ENCODE data around the gene GAST. TPM values are rescaled to one million over a fixed set of nuclear protein-coding genes. Genes with fewer than 3 reads are reported as not detected.
A peak's percentile ranks its signal among the peaks of the same experiment; 100 is the strongest.

Gene GAST
- total and polyA plus RNA-seq, 3 experiments from 2014 or later, result not detected

DNA sequence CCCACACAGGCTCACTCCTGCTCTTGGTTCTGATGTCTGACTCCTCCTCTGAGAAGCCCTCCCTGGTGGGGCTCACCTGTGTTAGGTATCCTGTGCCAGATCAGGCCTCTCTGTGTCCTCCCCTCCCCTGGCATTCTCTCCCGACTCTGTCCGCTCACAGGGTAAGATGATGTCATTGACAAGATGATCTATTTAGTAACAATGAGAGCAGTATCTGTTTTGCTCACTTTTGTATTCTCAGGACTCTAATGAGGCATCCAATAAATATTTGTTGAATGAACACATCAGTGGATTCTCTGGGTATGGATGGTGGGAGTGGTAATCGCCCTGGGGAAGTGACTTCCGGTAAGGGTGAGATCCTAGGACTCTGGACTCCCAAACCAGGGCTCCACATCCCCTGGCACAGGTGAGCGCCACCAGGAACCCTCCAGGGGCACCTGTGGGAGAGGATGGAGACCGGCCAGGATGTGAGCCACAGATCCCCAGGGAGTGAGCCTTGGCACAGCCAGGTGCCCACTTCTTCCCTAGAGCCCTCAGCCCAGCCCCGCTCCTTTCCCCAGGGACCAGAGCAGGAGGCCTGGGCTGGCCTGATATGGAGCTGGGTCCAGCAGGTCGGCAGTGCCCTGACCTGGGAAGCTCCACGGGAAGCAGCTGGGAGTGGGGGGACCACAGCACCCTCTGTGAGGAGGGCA, 27.7 kb downstream of the GAST start:
- H3K4me3 ChIP-seq (ENCODE audit: low read length), result no peak overlapping the region
- Mint-ChIP-seq H3K9me3 (no peaks in the 10 kb centered on the region), H3K4me3 (no peak overlapping the region), H3K4me1 (peaks cover 0 to 9% (median 0%) of the 10 kb centered on the region in 3 donors), H3K27ac (peak overlapping the region in 1 of 8 donors; percentile 72), H3K27me3 (peaks cover 22 to 28% of the 10 kb centered on the region in 2 donors), H3K36me3 (no peaks in the 10 kb centered on the region)
- H3K9me3 ChIP-seq (ENCODE audit: low read length), result no peaks in the 10 kb centered on the region
- no peak overlapping the region for H3K27ac ChIP-seq (ENCODE audit: low read depth, low read length)
- no peaks in the 10 kb centered on the region for H3K36me3 ChIP-seq (ENCODE audit: insufficient read depth, low read length)
- POLR2A ChIA-PET, result no interaction called here
- CTCF ChIA-PET, result interaction anchor here (1.8 kb wide), 1 partner anchor 62 kb away, joined by 6 read pairs; no protein-coding TSS in a partner anchor
- H3K27me3 ChIP-seq (ENCODE audit: insufficient read depth, low read length, poor library complexity, severe bottlenecking), result peaks cover 12% of the 10 kb centered on the region
- H3K4me1 ChIP-seq (ENCODE audit: insufficient read depth, low read length), result no peaks in the 10 kb centered on the region
- no peak for DNase-seq

- H3K9me3 Mint-ChIP-seq, result no peaks in the 10 kb centered on the region
- ChIA-PET POLR2A (no interaction called here), CTCF (interaction anchor here (1.8 kb wide), 1 partner anchor 61 kb away, joined by 6 read pairs; no protein-coding TSS in a partner anchor)
- Histone ChIP-seq H3K36me3 (ENCODE audit: insufficient read depth, low read length) (no peaks in the 10 kb centered on the region), H3K4me3 (ENCODE audit: low read length) (no peak overlapping the region), H3K27me3 (ENCODE audit: insufficient read depth, low read length, poor library complexity, severe bottlenecking) (peaks cover 11% of the 10 kb centered on the region), H3K4me1 (ENCODE audit: insufficient read depth, low read length) (no peaks in the 10 kb centered on the region), H3K27ac (ENCODE audit: low read depth, low read length) (no peak overlapping the region), H3K9me3 (ENCODE audit: low read length) (no peaks in the 10 kb centered on the region)
- peaks cover 0 to 5% (median 0%) of the 10 kb centered on the region in 3 donors for H3K4me1 Mint-ChIP-seq
- peaks cover 17 to 23% of the 10 kb centered on the region in 2 donors for H3K27me3 Mint-ChIP-seq
- no peaks in the 10 kb centered on the region for H3K36me3 Mint-ChIP-seq
- H3K4me3 Mint-ChIP-seq, result no peak overlapping the region
- H3K27ac Mint-ChIP-seq, result no peak overlapping the region
- no peak for DNase-seq
Observed at GRCh38 chr17:41740506-41740905, 28.4 kb downstream of the GAST start.

DNA sequence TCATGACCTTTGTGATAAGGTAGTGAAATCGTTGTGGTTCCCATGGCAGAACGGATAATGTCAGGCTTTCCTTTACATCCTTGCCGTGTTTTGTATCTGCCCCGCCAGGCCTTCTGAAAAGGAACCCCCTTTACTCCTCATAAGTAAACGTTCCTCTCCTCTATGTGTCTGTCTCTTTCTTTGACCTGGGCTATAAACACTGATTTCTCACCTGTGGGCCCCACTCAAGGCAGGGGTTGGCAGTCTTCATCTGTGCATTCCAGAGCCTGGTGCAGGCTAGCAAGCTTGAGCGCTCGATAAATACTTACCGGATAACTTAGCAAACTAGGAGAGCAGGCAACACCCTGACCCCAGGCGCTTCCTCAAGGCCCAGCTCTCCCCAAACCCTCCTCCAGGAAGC, 29.6 kb downstream of the GAST start:
- Mint-ChIP-seq H3K27ac (no peak overlapping the region), H3K4me3 (no peak overlapping the region), H3K27me3 (peaks cover 8 to 17% of the 10 kb centered on the region in 2 donors), H3K36me3 (no peaks in the 10 kb centered on the region), H3K4me1 (peaks cover 0 to 5% (median 0%) of the 10 kb centered on the region in 3 donors), H3K9me3 (no peaks in the 10 kb centered on the region)
- ChIA-PET POLR2A (no interaction called here), CTCF (interaction anchor here (1.3 kb wide), 1 partner anchor 60 kb away, joined by 3 read pairs; no protein-coding TSS in a partner anchor)
- H3K4me3 ChIP-seq (ENCODE audit: low read length), result no peak overlapping the region
- no peak for DNase-seq
- H3K27ac ChIP-seq (ENCODE audit: low read depth, low read length), result no peak overlapping the region
- no peaks in the 10 kb centered on the region for H3K9me3 ChIP-seq (ENCODE audit: low read length)
- peaks cover 7% of the 10 kb centered on the region for H3K27me3 ChIP-seq (ENCODE audit: insufficient read depth, low read length, poor library complexity, severe bottlenecking)
- no peaks in the 10 kb centered on the region for H3K36me3 ChIP-seq (ENCODE audit: insufficient read depth, low read length)
- H3K4me1 ChIP-seq (ENCODE audit: insufficient read depth, low read length), result no peaks in the 10 kb centered on the region

DNA sequence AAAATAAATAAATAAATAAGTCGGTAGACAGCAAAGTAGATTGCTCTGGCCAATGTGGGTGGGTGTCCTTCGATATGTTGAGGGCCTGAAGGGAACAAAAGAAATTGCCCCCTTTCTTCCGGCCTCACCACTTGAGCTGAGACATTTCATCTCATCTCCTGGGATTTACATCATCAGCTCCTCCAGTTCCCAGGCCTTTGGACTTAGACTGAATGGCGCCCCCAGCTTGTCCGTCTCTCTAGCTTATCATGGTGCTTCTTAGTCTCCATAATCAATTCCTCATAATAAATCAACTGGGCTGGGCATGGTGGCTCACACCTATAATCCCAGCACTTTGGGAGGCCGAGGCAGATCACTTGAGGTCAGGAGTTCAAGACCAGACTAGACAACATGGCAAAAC, 36.1 kb downstream of the GAST start:
- Histone ChIP-seq H3K4me1 (ENCODE audit: insufficient read depth, low read length) (no peaks in the 10 kb centered on the region), H3K4me3 (ENCODE audit: low read length) (no peak overlapping the region), H3K27ac (ENCODE audit: low read depth, low read length) (no peak overlapping the region), H3K36me3 (ENCODE audit: insufficient read depth, low read length) (no peaks in the 10 kb centered on the region), H3K27me3 (ENCODE audit: insufficient read depth, low read length, poor library complexity, severe bottlenecking) (no peaks in the 10 kb centered on the region), H3K9me3 (ENCODE audit: low read length) (no peaks in the 10 kb centered on the region)
- POLR2A ChIA-PET, result no interaction called here
- Mint-ChIP-seq H3K9me3 (no peaks in the 10 kb centered on the region), H3K36me3 (no peaks in the 10 kb centered on the region), H3K4me3 (no peak overlapping the region), H3K27ac (peak overlapping the region in 1 of 8 donors; percentile 74), H3K4me1 (no peaks in the 10 kb centered on the region), H3K27me3 (peaks cover 4 to 12% of the 10 kb centered on the region in 2 donors)
- CTCF ChIA-PET, result no interaction called here
- no peak for DNase-seq

GRCh38 chr17:41750862-41751261, 38.7 kb downstream of the GAST start:
- Histone ChIP-seq H3K4me1 (ENCODE audit: insufficient read depth, low read length) (no peaks in the 10 kb centered on the region), H3K27me3 (ENCODE audit: insufficient read depth, low read length, poor library complexity, severe bottlenecking) (no peaks in the 10 kb centered on the region), H3K27ac (ENCODE audit: low read depth, low read length) (no peak overlapping the region), H3K9me3 (ENCODE audit: low read length) (no peaks in the 10 kb centered on the region), H3K36me3 (ENCODE audit: insufficient read depth, low read length) (no peaks in the 10 kb centered on the region), H3K4me3 (ENCODE audit: low read length) (no peak overlapping the region)
- peaks cover 6 to 17% of the 10 kb centered on the region in 2 donors for H3K27me3 Mint-ChIP-seq
- ChIA-PET POLR2A (no interaction called here), CTCF (interaction anchor here (1.4 kb wide), 1 partner anchor 61 kb away, joined by 3 read pairs; the partner anchor contains the start of gene P3H4)
- H3K27ac Mint-ChIP-seq, result peak overlapping the region in 2 of 8 donors; percentile 10 to 38
- no peak overlapping the region for H3K4me3 Mint-ChIP-seq
- no peaks in the 10 kb centered on the region for H3K4me1 Mint-ChIP-seq
- no peaks in the 10 kb centered on the region for H3K36me3 Mint-ChIP-seq
- no peaks in the 10 kb centered on the region for H3K9me3 Mint-ChIP-seq
- no peak for DNase-seq

- Histone ChIP-seq H3K36me3 (ENCODE audit: insufficient read depth, low read length) (no peaks in the 10 kb centered on the region), H3K27me3 (ENCODE audit: insufficient read depth, low read length, poor library complexity, severe bottlenecking) (no peaks in the 10 kb centered on the region), H3K27ac (ENCODE audit: low read depth, low read length) (no peak overlapping the region), H3K4me1 (ENCODE audit: insufficient read depth, low read length) (no peaks in the 10 kb centered on the region), H3K9me3 (ENCODE audit: low read length) (no peaks in the 10 kb centered on the region), H3K4me3 (ENCODE audit: low read length) (no peak overlapping the region)
- Mint-ChIP-seq H3K4me3 (no peak overlapping the region), H3K27ac (no peak overlapping the region), H3K36me3 (no peaks in the 10 kb centered on the region), H3K27me3 (peaks cover 6 to 16% of the 10 kb centered on the region in 2 donors), H3K9me3 (no peaks in the 10 kb centered on the region), H3K4me1 (no peaks in the 10 kb centered on the region)
- ChIA-PET CTCF (interaction anchor here (1.4 kb wide), 1 partner anchor 60 kb away, joined by 3 read pairs; the partner anchor contains the start of gene P3H4), POLR2A (no interaction called here)
- DNase-seq, result no peak
Observed at GRCh38 chr17:41751288-41751687, 39.2 kb downstream of the GAST start.

DNA sequence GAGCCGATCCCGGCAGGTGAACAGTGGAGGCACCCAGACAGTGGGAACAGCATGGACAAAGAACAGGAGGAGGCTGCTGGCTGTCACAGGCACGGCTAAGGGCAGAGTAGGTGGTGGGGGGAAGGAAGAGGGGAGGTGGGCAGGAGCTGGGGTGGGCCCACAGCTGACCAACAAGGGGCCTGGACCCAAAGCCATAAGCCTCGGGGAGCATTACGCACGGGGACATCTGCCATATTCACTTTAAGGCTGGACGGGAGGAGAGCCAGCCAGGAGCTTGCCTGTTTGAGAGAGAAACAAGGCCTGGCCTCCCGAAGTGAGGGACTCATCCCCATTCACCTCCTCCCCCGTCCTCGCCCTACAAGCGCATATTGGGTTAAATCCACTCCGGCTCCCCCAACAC, 41.9 kb downstream of the GAST start:
- Histone ChIP-seq H3K36me3 (ENCODE audit: insufficient read depth, low read length) (no peaks in the 10 kb centered on the region), H3K27ac (ENCODE audit: low read depth, low read length) (no peak overlapping the region), H3K4me1 (ENCODE audit: insufficient read depth, low read length) (no peaks in the 10 kb centered on the region), H3K27me3 (ENCODE audit: insufficient read depth, low read length, poor library complexity, severe bottlenecking) (no peaks in the 10 kb centered on the region), H3K9me3 (ENCODE audit: low read length) (no peaks in the 10 kb centered on the region), H3K4me3 (ENCODE audit: low read length) (no peak overlapping the region)
- ChIA-PET POLR2A (no interaction called here), CTCF (no interaction called here)
- no peak overlapping the region for H3K4me3 Mint-ChIP-seq
- H3K27me3 Mint-ChIP-seq, result peaks cover 2 to 8% of the 10 kb centered on the region in 2 donors
- H3K27ac Mint-ChIP-seq, result no peak overlapping the region
- no peaks in the 10 kb centered on the region for H3K9me3 Mint-ChIP-seq
- no peak for DNase-seq
- no peaks in the 10 kb centered on the region for H3K4me1 Mint-ChIP-seq
- no peaks in the 10 kb centered on the region for H3K36me3 Mint-ChIP-seq

DNA sequence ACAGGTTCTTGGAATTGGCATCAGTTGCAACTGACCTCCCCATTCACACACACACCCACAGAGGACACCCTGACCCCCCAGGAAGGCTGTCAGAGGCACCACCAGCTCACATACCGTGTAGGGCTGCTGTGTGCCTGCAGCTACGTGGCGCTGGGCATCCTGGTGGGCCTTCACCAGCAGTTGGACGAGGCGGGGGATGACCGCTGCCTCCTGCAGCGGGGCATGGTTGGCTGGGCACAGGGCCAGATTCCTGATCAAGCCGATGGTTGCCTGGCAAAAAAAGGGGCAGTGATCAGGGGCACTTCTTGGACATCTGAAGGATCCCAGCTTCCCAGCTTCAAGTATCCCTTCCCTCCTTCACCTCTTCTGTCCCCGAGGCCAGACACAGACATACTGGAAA, 46.5 kb downstream of the GAST start:
- no peaks in the 10 kb centered on the region for H3K36me3 ChIP-seq (ENCODE audit: insufficient read depth, low read length)
- no peaks in the 10 kb centered on the region for H3K27me3 ChIP-seq (ENCODE audit: insufficient read depth, low read length, poor library complexity, severe bottlenecking)
- ChIA-PET POLR2A (no interaction called here), CTCF (no interaction called here)
- Mint-ChIP-seq H3K4me3 (no peak overlapping the region), H3K4me1 (no peaks in the 10 kb centered on the region), H3K27me3 (peaks cover 3 to 10% of the 10 kb centered on the region in 2 donors), H3K27ac (no peak overlapping the region), H3K9me3 (no peaks in the 10 kb centered on the region), H3K36me3 (no peaks in the 10 kb centered on the region)
- H3K27ac ChIP-seq (ENCODE audit: low read depth, low read length), result no peak overlapping the region
- H3K4me1 ChIP-seq (ENCODE audit: insufficient read depth, low read length), result no peaks in the 10 kb centered on the region
- H3K9me3 ChIP-seq (ENCODE audit: low read length), result no peaks in the 10 kb centered on the region
- no peak for DNase-seq
- H3K4me3 ChIP-seq (ENCODE audit: low read length), result no peak overlapping the region

Measured in CD8-positive, alpha-beta memory T cell (primary cell).